Parathyroid adenoma (tissue), 2 donors: ENCODE data around the gene TUBB4B.

Experiments
- H2AFZ ChIP-seq: fragments of 300-600 bp; sonication (generic); one replicate; pipeline ENCODE4 v1.7.0; 2017; ENCODE audit warnings: antibody characterized with exemption, mild to moderate bottlenecking
- H3K27ac ChIP-seq: fragments of 300-600 bp; sonication (generic); one replicate; pipeline ENCODE4 v1.7.0; 2017
- H3K27me3 ChIP-seq: fragments of 300-600 bp; sonication (generic); one replicate; pipeline ENCODE4 v1.7.0; 2017; ENCODE audit warnings: low read length; ENCODE audit not compliant: control insufficient read depth, insufficient read depth
- H3K36me3 ChIP-seq: fragments of 300-600 bp; sonication (generic); one replicate; pipeline ENCODE4 v1.7.0; 2017; ENCODE audit warnings: low read length; ENCODE audit not compliant: control insufficient read depth, insufficient read depth
- H3K4me1 ChIP-seq: fragments of 300-600 bp; sonication (generic); one replicate; pipeline ENCODE4 v1.7.0; 2017; ENCODE audit warnings: control low read depth
- H3K4me2 ChIP-seq: fragments of 300-600 bp; sonication (generic); one replicate; pipeline ENCODE4 v1.7.0; 2017; ENCODE audit warnings: low read length
- H3K4me3 ChIP-seq: fragments of 300-600 bp; sonication (generic); one replicate; pipeline ENCODE4 v1.7.0; 2017; ENCODE audit warnings: low read depth, low read length
- H3K79me2 ChIP-seq: fragments of 300-600 bp; sonication (generic); one replicate; pipeline ENCODE4 v1.7.0; 2017; ENCODE audit warnings: control low read depth
- H3K9ac ChIP-seq: fragments of 300-600 bp; sonication (generic); one replicate; pipeline ENCODE4 v1.7.0; 2017; ENCODE audit warnings: mild to moderate bottlenecking
- H3K9me3 ChIP-seq: fragments of 300-600 bp; sonication (generic); one replicate; pipeline ENCODE4 v1.7.0; 2017; ENCODE audit warnings: low read length; ENCODE audit not compliant: control insufficient read depth
- TF ChIP-seq, protein P1 (sequence below): fragments of 300-600 bp; sonication (generic); IDR thresholded peaks from one replicate; pipeline ENCODE4 v1.7.0; 2017; ENCODE audit warnings: antibody characterized with exemption, mild to moderate bottlenecking
- donor health status: primary hyperparathyroidism.

TUBB4B gene

DNA sequence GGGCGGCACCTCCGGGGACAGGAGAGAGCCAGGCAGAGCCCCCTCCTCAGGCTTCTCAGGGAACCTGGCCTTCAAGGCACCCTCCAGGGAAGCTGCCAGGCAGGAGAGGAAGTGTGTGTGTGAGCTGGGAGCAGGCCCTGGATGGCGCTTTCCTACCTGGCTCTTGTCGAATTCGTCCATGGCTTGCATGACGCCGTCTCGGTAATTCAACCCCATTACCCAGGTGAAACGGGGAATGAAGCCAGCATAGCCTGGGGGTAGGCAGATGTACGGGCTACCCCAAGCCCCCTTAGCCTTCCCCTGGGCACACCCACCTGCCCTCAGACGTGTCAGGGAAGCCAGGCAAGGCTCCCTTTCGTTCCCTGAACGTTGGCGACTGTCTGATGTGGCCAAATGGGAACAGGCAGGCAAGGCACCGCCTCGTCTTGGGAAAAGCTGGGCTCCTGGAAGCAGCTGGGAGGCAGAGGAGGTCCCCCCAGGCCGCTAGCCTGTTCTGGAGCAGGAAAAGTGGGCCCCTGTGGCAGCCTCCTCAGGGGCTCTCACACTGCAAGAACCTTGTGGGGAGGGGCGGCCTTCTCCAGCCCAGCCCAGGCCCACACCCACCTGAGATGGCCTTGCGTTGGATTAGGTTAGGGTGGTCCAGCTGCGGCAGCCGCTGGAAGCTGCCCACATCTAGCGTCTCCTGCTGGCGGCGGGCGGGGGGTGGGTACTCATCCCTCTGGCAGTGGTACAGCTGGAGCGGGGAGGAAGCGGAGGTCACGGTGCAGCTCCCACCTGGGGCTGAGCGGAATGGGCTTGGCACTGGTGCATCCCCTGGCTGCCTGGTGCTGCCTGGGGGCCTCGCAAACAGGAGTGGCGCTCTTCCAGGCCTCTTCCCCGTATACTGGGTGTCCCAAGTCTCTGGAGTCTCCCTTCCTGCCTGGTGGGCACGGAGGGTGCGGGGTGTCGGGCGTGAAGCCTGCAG, 3.7 kb downstream of the TUBB4B start:
- Histone ChIP-seq H3K4me3 (no peak overlapping the region), H3K27ac (no peak overlapping the region), H3K36me3 (no peaks in the 10 kb centered on the region), H3K27me3 (no peaks in the 10 kb centered on the region), H3K9me3 (no peaks in the 10 kb centered on the region), H3K4me2 (no peak overlapping the region), H3K4me1 (peaks cover 2% of the 10 kb centered on the region), H3K79me2 (no peaks in the 10 kb centered on the region), H3K9ac (no peak overlapping the region), H2AFZ (no peak overlapping the region)
- TF ChIP-seq, protein P1, sequence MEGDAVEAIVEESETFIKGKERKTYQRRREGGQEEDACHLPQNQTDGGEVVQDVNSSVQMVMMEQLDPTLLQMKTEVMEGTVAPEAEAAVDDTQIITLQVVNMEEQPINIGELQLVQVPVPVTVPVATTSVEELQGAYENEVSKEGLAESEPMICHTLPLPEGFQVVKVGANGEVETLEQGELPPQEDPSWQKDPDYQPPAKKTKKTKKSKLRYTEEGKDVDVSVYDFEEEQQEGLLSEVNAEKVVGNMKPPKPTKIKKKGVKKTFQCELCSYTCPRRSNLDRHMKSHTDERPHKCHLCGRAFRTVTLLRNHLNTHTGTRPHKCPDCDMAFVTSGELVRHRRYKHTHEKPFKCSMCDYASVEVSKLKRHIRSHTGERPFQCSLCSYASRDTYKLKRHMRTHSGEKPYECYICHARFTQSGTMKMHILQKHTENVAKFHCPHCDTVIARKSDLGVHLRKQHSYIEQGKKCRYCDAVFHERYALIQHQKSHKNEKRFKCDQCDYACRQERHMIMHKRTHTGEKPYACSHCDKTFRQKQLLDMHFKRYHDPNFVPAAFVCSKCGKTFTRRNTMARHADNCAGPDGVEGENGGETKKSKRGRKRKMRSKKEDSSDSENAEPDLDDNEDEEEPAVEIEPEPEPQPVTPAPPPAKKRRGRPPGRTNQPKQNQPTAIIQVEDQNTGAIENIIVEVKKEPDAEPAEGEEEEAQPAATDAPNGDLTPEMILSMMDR: no peak

DNA sequence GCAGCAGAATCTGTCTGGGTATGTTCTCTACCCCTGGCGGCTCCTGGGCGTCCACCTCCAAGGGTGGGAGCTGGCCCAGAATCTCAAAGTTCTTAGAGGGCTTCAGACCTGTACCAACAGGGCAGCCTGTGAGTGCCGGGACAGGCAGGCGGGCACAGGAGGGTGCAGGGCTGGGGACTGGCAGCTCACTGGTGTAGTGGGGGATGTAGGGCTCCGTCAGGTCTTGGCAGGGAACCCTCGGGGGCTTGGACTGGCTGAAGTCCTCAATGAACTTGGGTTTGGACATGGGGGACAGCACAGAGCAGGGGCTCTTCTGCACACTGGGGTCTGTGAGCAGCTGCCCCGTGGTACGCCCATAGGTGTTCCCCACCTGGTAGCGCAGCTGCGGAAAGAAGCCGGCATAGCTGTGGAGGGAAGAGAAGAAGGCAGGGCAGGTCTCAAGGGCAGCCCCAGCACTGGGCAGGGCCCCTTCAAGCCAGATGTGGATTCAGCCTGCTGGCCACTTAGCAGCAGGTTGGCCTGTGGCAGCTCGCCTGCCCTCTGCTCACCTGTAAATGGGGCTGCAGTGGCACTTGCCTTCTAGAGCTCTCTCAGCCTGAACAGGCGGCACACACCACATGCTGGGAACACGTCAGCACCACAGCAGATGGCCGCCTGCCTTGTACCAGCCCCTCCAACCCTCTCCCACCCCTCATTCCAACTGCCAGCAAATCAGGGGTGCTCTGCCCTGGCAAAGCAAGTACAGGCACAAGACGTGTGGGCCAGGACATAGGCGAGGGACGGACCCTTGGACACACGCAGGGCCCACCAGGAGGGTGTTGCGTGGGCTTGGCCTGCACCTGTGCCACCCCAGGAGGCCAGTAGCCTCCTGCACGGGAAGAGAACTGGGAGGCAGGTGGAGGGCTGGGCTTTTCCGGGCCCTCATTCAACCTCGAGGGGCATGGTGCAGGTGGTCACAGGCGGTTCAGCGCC, 4.6 kb downstream of the TUBB4B start:
- Histone ChIP-seq H3K79me2 (no peaks in the 10 kb centered on the region), H3K36me3 (no peaks in the 10 kb centered on the region), H3K4me1 (peaks cover 2% of the 10 kb centered on the region), H3K27ac (no peak overlapping the region), H3K27me3 (no peaks in the 10 kb centered on the region), H3K9me3 (no peaks in the 10 kb centered on the region), H3K4me2 (no peak overlapping the region), H3K4me3 (no peak overlapping the region), H2AFZ (no peak overlapping the region), H3K9ac (no peak overlapping the region)
- TF ChIP-seq, protein P1: no peak

DNA sequence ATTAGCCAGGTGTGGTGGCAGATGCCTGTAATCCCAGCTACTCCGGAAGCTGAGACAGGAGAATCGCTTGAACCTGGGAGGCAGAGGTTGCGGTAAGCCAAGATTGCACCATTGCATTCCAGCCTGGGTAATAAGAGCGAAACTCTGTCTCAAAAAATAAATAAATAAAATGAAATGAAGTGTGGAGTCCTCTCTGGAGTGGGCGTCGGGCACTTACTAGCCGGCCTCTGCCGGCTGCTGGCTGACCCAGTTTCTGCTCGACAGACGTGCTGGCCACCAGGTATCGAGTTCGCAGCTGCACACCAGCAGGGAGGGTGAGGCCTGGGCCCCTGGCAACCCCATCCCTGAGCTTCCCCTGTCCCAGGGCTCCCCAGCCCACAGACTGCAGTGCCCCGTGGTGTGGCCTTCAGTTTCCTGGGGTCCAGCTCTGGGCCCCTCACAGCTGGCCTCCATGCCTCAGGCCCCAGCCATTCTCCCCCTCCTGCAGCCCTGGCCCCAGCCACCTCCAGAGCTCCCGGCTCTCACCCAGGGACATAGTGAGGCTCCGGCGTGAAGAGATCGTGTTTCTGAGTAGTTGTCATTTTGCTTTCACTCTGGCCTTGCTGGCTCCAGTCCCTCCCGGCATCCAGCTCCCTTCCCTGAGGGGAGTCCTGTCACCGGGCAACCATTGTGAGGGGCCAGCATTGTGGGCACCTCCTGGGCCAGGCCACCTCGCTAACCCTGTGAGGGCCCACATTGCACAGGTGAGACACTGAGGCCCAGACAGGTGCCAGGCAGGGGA, 6.2 kb downstream of the TUBB4B start:
- Histone ChIP-seq H3K4me3 (no peak overlapping the region), H3K79me2 (no peaks in the 10 kb centered on the region), H2AFZ (no peak overlapping the region), H3K36me3 (no peaks in the 10 kb centered on the region), H3K4me1 (peaks cover under 1% of the 10 kb centered on the region), H3K9me3 (no peaks in the 10 kb centered on the region), H3K27me3 (no peaks in the 10 kb centered on the region), H3K9ac (no peak overlapping the region), H3K27ac (no peak overlapping the region), H3K4me2 (no peak overlapping the region)
- TF ChIP-seq, protein P1: no peak

DNA sequence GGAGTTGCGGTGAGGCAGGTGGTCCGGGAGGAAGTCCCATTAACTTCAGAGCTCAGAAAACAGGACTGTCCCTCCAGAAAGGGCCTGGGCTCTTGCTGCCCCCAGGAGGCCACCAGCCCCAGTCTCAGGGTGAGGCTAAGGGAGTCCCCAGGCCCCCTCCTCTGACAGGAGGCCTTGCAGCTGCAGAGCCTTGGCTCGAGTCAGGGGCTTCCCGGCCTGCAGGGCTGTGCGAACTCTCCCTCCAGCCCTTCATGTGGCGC, 6.8 kb downstream of the TUBB4B start:
- Histone ChIP-seq H2AFZ (no peak overlapping the region), H3K36me3 (no peaks in the 10 kb centered on the region), H3K27ac (no peak overlapping the region), H3K4me1 (no peaks in the 10 kb centered on the region), H3K27me3 (no peaks in the 10 kb centered on the region), H3K9ac (no peak overlapping the region), H3K4me2 (no peak overlapping the region), H3K9me3 (no peaks in the 10 kb centered on the region), H3K79me2 (no peaks in the 10 kb centered on the region), H3K4me3 (no peak overlapping the region)
- TF ChIP-seq, protein P1: no peak
